B cell (primary cell): ENCODE measurements around the gene EMP1. TPM values are rescaled to one million over a fixed set of nuclear protein-coding genes. Genes with fewer than 3 reads are reported as not detected.

ENCODE experiments used
- ATAC-seq: fragments of 200-7000 bp; cut with Tn5 transposase; one replicate; pipeline ENCODE4 v1.10.0; 2021; ENCODE audit warnings: low read depth, mild to moderate bottlenecking, moderate number of reproducible peaks, moderate library complexity
- CTCF ChIA-PET: fragments of 350-600 bp; sonication (Branson Sonifier 250); formaldehyde crosslinking; loops from one replicate; lab custom pipeline; 2021; ENCODE audit warnings: antibody characterized with exemption, inconsistent platforms; lab: Charles Lee
- POLR2A ChIA-PET: fragments of 350-600 bp; sonication (Branson Sonifier 250); formaldehyde crosslinking; loops from one replicate; lab custom pipeline; 2021; ENCODE audit warnings: antibody characterized with exemption; lab: Charles Lee
- DNase-seq: peaks from one replicate; pipeline ENCODE4 v3.0.0; 2013
- H2AFZ ChIP-seq: 2 replicates; pipeline ENCODE4 v1.6.1; 2012; ENCODE audit warnings: mild to moderate bottlenecking, low read depth, low read length; ENCODE audit not compliant: insufficient read depth, poor library complexity, severe bottlenecking
- H3K27ac ChIP-seq, 2 donors: 1 replicate in 1 of 2; 2 replicates in 1 of 2; pipeline ENCODE4 v1.5.1; 2012 to 2013; ENCODE audit warnings: low read length in 2 of 2, mild to moderate bottlenecking in 2 of 2, moderate library complexity in 1 of 2
- H3K27me3 ChIP-seq, 4 experiments: fragments of 200-600 bp in 1 of 4; sonication (generic) in 1 of 4; replicated peaks in 1 of 4; 1 replicate in 2 of 4; 2 replicates in 2 of 4; pipeline versions ENCODE4 v1.6.1 to v1.7.0; 2013 to 2016; ENCODE audit warnings: low read length in 3 of 4, mild to moderate bottlenecking in 2 of 4, mixed read lengths in 1 of 4, moderate library complexity in 1 of 4; ENCODE audit not compliant: insufficient read depth in 4 of 4, control insufficient read depth in 3 of 4; ENCODE audit errors: control extremely low read depth in 1 of 4
- H3K36me3 ChIP-seq, 2 experiments: replicated peaks in 1 of 2; 1 replicate in 1 of 2; 2 replicates in 1 of 2; pipeline versions ENCODE4 v1.6.1 to v1.7.1; 2013; ENCODE audit warnings: low read length in 1 of 2; ENCODE audit not compliant: insufficient read depth in 2 of 2, control insufficient read depth in 1 of 2; ENCODE audit errors: control extremely low read depth in 1 of 2, extremely low read depth in 1 of 2
- H3K4me1 ChIP-seq, 2 donors: fragments of 200-600 bp in 1 of 2; sonication (generic) in 1 of 2; 1 replicate in 1 of 2; 2 replicates in 1 of 2; pipeline versions ENCODE4 v1.5.1 to v1.6.1; 2013 to 2017; ENCODE audit warnings: low read length in 2 of 2; ENCODE audit not compliant: control insufficient read depth in 2 of 2, insufficient read depth in 2 of 2
- H3K4me2 ChIP-seq: replicated peaks from 2 replicates; pipeline ENCODE3; 2012; ENCODE audit warnings: mild to moderate bottlenecking, low read depth, low read length; ENCODE audit not compliant: poor library complexity, severe bottlenecking
- H3K4me3 ChIP-seq, 5 experiments: fragments of 200-600 bp in 1 of 5; sonication (generic) in 1 of 5; 1 replicate in 3 of 5; 2 replicates in 2 of 5; pipeline versions ENCODE4 v1.5.1 to v1.7.0; 2011 to 2016; ENCODE audit warnings: low read length in 4 of 5, mild to moderate bottlenecking in 4 of 5, low read depth in 2 of 5, control low read depth in 1 of 5, moderate library complexity in 1 of 5; ENCODE audit not compliant: insufficient read depth in 1 of 5; ENCODE audit errors: control extremely low read depth in 1 of 5, extremely low read depth in 1 of 5
- H3K79me2 ChIP-seq: fragments of 200-600 bp; sonication (generic); one replicate; pipeline ENCODE4 v1.6.0; 2016; ENCODE audit warnings: low read length; ENCODE audit not compliant: control insufficient read depth, insufficient read depth
- H3K9ac ChIP-seq: fragments of 200-600 bp; sonication (generic); 2 replicates; pipeline ENCODE4 v1.6.1; 2017; ENCODE audit warnings: mild to moderate bottlenecking, low read length, moderate library complexity
- H3K9me3 ChIP-seq, 3 donors: one replicate each; pipeline versions ENCODE4 v1.6.1 to v1.7.1; 2013; ENCODE audit warnings: low read length in 2 of 3; ENCODE audit not compliant: control insufficient read depth in 2 of 3, insufficient read depth in 1 of 3; ENCODE audit errors: control extremely low read depth in 1 of 3
- H4K20me1 ChIP-seq: 2 replicates; pipeline ENCODE4 v1.6.0; 2012; ENCODE audit warnings: mild to moderate bottlenecking, low read length; ENCODE audit not compliant: insufficient read depth, control insufficient read depth, poor library complexity, severe bottlenecking
- H3K27ac Mint-ChIP-seq: one replicate; pipeline ENCODE4 v1.8.0; 2021; ENCODE audit warnings: mixed read lengths
- H3K27me3 Mint-ChIP-seq: one replicate; pipeline ENCODE4 v1.8.0; 2021; ENCODE audit warnings: mixed read lengths
- H3K4me1 Mint-ChIP-seq: one replicate; pipeline ENCODE4 v1.8.0; 2021; ENCODE audit warnings: mixed read lengths
- H3K4me3 Mint-ChIP-seq: one replicate; pipeline ENCODE4 v1.8.0; 2021; ENCODE audit warnings: mixed read lengths
- H3K9me3 Mint-ChIP-seq: one replicate; pipeline ENCODE4 v1.8.0; 2022; ENCODE audit warnings: mixed read lengths; ENCODE audit not compliant: insufficient read depth
- EZH2 ChIP-seq: IDR thresholded peaks from 2 replicates; pipeline ENCODE4 v1.6.1; 2012; ENCODE audit warnings: borderline replicate concordance, low read depth, mild to moderate bottlenecking, moderate library complexity, low read length; ENCODE audit not compliant: insufficient read depth, poor library complexity, severe bottlenecking
- WGBS: methylation state at CpG from one replicate; pipeline ENCODE4 v1.1.5; 2013; ENCODE audit warnings: missing lambda C conversion rate; ENCODE audit not compliant: insufficient coverage; 5-methylcytosine and 5-hydroxymethylcytosine counted together
- intact Hi-C: fragments of 100-400 bp; cut with micrococcal nuclease; formaldehyde crosslinking; loops from one replicate; pipeline ENCODE4 v1.10.0; 2022
- polyA plus RNA-seq: library from polyadenylated mRNA; depleted of rRNA; stranded (reverse); fragments of >200 nt; gene quantifications from 2 replicates; pipeline ENCODE4 v1.2.3, GENCODE V29; 2012
- total RNA-seq, 2 donors: library from RNA; stranded (reverse); fragments of 120-200 nt in 1 of 2; gene quantifications; 1 replicate in 1 of 2; 2 replicates in 1 of 2; pipeline versions ENCODE4 v1.2.3 to v1.2.4, GENCODE V29; 2013 to 2022
- TF ChIP-seq, protein P1 (sequence below): fragments of 200-600 bp; IDR thresholded peaks from one replicate; pipeline ENCODE4 v1.8.0; 2022; ENCODE audit warnings: antibody characterized with exemption, mild to moderate bottlenecking

EMP1 gene
- total and polyA plus RNA-seq, 2 donors (not counting 1 experiment from before 2014, with no cell fraction given): 0.07 to 0.64 TPM

DNA sequence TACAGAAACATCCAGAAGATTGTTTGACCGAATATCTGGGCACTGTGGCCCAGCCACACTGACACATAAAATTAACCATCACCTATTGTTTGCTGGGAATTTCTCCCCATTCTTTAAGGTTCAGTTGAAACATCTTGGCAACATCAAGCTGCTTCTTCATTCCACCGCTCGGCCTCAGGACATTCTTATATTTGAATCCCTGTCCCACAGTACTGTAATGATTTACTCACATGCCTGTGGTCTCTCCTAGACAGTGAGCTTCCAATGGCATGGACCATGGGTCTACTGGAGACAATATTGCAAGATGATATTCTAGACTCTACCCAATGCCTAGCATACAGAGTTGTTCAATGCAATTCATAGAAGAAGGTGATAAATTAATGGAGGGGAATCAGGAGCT lies 56.1 kb downstream of the EMP1 start:
- H3K27me3 Mint-ChIP-seq: peaks cover 29% of the 10 kb centered on the region
- Histone ChIP-seq H3K27me3 (peaks cover 0 to 3% (median 0%) of the 10 kb centered on the region in 4 experiments), H3K4me3 (no peak overlapping the region), H3K36me3 (no peaks in the 10 kb centered on the region), H4K20me1 (no peaks in the 10 kb centered on the region), H2AFZ (no peak overlapping the region), H3K9ac (no peak overlapping the region), H3K27ac (no peak overlapping the region), H3K4me2 (no peak overlapping the region), H3K9me3 (no peaks in the 10 kb centered on the region), H3K79me2 (no peaks in the 10 kb centered on the region), H3K4me1 (peaks cover 3 to 4% of the 10 kb centered on the region in 2 donors)
- ChIA-PET POLR2A (no interaction called here), CTCF (interaction anchor here (1.0 kb wide), 1 partner anchor 690 kb away, joined by 3 read pairs; no protein-coding TSS in a partner anchor)
- 88% methylated on average over 1 of the region's 3 CpGs for WGBS
- TF ChIP-seq, protein P1, sequence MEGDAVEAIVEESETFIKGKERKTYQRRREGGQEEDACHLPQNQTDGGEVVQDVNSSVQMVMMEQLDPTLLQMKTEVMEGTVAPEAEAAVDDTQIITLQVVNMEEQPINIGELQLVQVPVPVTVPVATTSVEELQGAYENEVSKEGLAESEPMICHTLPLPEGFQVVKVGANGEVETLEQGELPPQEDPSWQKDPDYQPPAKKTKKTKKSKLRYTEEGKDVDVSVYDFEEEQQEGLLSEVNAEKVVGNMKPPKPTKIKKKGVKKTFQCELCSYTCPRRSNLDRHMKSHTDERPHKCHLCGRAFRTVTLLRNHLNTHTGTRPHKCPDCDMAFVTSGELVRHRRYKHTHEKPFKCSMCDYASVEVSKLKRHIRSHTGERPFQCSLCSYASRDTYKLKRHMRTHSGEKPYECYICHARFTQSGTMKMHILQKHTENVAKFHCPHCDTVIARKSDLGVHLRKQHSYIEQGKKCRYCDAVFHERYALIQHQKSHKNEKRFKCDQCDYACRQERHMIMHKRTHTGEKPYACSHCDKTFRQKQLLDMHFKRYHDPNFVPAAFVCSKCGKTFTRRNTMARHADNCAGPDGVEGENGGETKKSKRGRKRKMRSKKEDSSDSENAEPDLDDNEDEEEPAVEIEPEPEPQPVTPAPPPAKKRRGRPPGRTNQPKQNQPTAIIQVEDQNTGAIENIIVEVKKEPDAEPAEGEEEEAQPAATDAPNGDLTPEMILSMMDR: no peak
- no peak for TF ChIP-seq EZH2
- H3K9me3 Mint-ChIP-seq: no peaks in the 10 kb centered on the region
- no peak overlapping the region for H3K4me3 Mint-ChIP-seq
- ATAC-seq (no peak), DNase-seq (no peak)
- no peak overlapping the region for H3K27ac Mint-ChIP-seq
- intact Hi-C loops: no loop called here
- peaks cover 4% of the 10 kb centered on the region for H3K4me1 Mint-ChIP-seq

DNA sequence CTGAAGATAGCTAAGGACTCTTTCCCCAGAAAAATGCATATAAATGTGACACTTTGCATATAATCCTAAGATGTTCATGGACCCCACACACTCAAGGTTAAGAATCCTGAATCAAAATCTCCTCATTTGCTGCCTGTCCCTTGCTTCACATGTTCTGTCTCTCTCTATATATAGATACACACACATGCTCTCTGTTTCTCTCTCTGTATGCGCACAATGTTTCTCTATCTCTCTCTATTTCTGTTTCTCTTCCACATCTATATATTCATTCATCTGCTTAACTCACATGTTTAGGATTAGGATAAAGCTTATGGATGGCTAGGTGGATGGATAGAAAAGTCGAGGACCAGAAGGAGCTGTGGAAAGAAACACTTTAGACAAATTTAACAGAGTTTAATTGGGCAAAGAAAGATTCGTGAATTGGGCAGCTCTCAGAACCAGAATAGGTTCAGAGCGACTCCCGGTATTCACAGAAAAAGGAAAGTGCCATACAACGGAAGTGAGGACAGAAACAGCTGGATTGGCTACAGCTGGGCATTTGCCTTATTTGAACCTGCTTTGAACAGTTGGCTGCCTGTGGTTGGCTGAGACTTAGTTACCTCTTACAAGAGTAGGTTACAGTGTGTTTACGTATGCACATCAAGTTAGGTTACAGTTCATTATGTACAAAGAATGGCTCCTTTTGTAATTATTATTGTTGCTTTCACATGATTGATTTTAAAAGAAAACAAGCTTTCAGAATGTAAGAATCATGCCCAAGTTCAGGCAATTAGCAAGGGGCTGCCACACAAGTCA lies 57.6 kb downstream of the EMP1 start:
- no peaks in the 10 kb centered on the region for H4K20me1 ChIP-seq
- H3K9me3 Mint-ChIP-seq: no peaks in the 10 kb centered on the region
- peaks cover 4% of the 10 kb centered on the region for H3K4me1 Mint-ChIP-seq
- ATAC-seq: no peak
- peaks cover 0 to 3% (median 0%) of the 10 kb centered on the region in 4 experiments for H3K27me3 ChIP-seq
- H3K4me3 ChIP-seq: no peak overlapping the region
- no peak for TF ChIP-seq EZH2
- TF ChIP-seq, protein P1: no peak
- H3K27ac ChIP-seq: no peak overlapping the region
- no peak for DNase-seq
- H3K4me2 ChIP-seq: no peak overlapping the region
- intact Hi-C loops: no loop called here
- H3K79me2 ChIP-seq: no peaks in the 10 kb centered on the region
- H3K27ac Mint-ChIP-seq: no peak overlapping the region
- peaks cover 27% of the 10 kb centered on the region for H3K27me3 Mint-ChIP-seq
- no peaks in the 10 kb centered on the region for H3K36me3 ChIP-seq
- no peak overlapping the region for H3K9ac ChIP-seq
- H3K9me3 ChIP-seq: no peaks in the 10 kb centered on the region
- WGBS: 85% methylated on average over 5 of the region's 7 CpGs
- H3K4me3 Mint-ChIP-seq: no peak overlapping the region
- CTCF ChIA-PET: interaction anchor here (0.7 to 3.5 kb wide), 8 partner anchors 22 to 407 kb away, joined by 3 to 21 read pairs (median 4); no protein-coding TSS in a partner anchor
- POLR2A ChIA-PET: no interaction called here
- peaks cover 3 to 4% of the 10 kb centered on the region in 2 donors for H3K4me1 ChIP-seq
- H2AFZ ChIP-seq: no peak overlapping the region
